SK-N-SH (cell line): ENCODE data around the gene BTK. TPM values are rescaled to one million over a fixed set of nuclear protein-coding genes. Genes with fewer than 3 reads are reported as not detected.

ENCODE experiments used
- CTCF ChIA-PET: fragments of 300-600, 350-600 bp; formaldehyde crosslinking; extraction: SDS; loops from one replicate; lab custom pipeline; 2021; lab: Yijun Ruan, JAX
- POLR2A ChIA-PET: fragments of 350-600 bp; sonication (Branson Sonifier 250); formaldehyde crosslinking; extraction: SDS; loops from one replicate; lab custom pipeline; 2020; ENCODE audit warnings: antibody characterized with exemption, inconsistent platforms; lab: Yijun Ruan, JAX
- DNase-seq: peaks from one replicate; pipeline ENCODE4 v3.0.0; 2012
- H2AFZ ChIP-seq: fragments of 200-600 bp; sonication (generic); 2 replicates; pipeline ENCODE4 v1.8.1; 2016; ENCODE audit warnings: antibody characterized with exemption, mild to moderate bottlenecking, low read depth
- H3F3A ChIP-seq: fragments of 200-600 bp; sonication (generic); replicated peaks from 2 replicates; pipeline ENCODE3; 2016; ENCODE audit warnings: antibody characterized with exemption, mild to moderate bottlenecking; ENCODE audit not compliant: insufficient read depth
- H3K27ac ChIP-seq, 2 experiments: fragments of 200-500 bp in 1 of 2; fragments of 200-600 bp in 1 of 2; sonication (Bioruptor generic) in 1 of 2; sonication (generic), shearing (Covaris generic) in 1 of 2; 2 replicates each; pipeline versions ENCODE4 v1.5.1 to v1.6.1; 2014 to 2016; ENCODE audit warnings: low read depth in 2 of 2, inconsistent platforms in 1 of 2, low read length in 1 of 2, mild to moderate bottlenecking in 1 of 2, mixed read lengths in 1 of 2
- H3K27me3 ChIP-seq: fragments of 200-600 bp; sonication (generic), shearing (Covaris generic); 2 replicates; pipeline ENCODE4 v1.6.1; 2016; ENCODE audit warnings: mixed run types; ENCODE audit not compliant: insufficient read depth
- H3K36me3 ChIP-seq, 2 experiments: fragments of 200-500 bp in 1 of 2; fragments of 200-600 bp in 1 of 2; sonication (Bioruptor generic) in 1 of 2; sonication (generic) in 1 of 2; replicated peaks in 1 of 2; 2 replicates each; pipeline versions ENCODE3 to v1.5.1; 2014 to 2016; ENCODE audit warnings: low read length in 1 of 2, mild to moderate bottlenecking in 1 of 2; ENCODE audit not compliant: insufficient read depth in 2 of 2, control insufficient read depth in 1 of 2
- H3K4me1 ChIP-seq, 2 experiments: fragments of 200-500 bp in 1 of 2; fragments of 200-600 bp in 1 of 2; sonication (Bioruptor generic) in 1 of 2; sonication (generic), shearing (Covaris generic) in 1 of 2; 2 replicates each; pipeline versions ENCODE4 v1.5.1 to v1.6.1; 2014 to 2016; ENCODE audit warnings: low read depth in 1 of 2, low read length in 1 of 2, mixed run types in 1 of 2; ENCODE audit not compliant: insufficient read depth in 2 of 2, control insufficient read depth in 1 of 2
- H3K4me2 ChIP-seq: fragments of 200-600 bp; sonication (generic), shearing (Covaris generic); 2 replicates; pipeline ENCODE4 v1.6.1; 2017; ENCODE audit warnings: mixed run types
- H3K4me3 ChIP-seq, 2 experiments: fragments of 200-500 bp in 1 of 2; fragments of 200-600 bp in 1 of 2; sonication (Bioruptor generic) in 1 of 2; sonication (generic), shearing (Covaris generic) in 1 of 2; 2 replicates each; pipeline versions ENCODE4 v1.5.1 to v1.8.1; 2014 to 2016; ENCODE audit warnings: low read depth in 2 of 2, inconsistent platforms in 1 of 2, low read length in 1 of 2, mild to moderate bottlenecking in 1 of 2, mixed read lengths in 1 of 2, moderate library complexity in 1 of 2
- H3K79me2 ChIP-seq: fragments of 200-600 bp; sonication (generic); 2 replicates; pipeline ENCODE4 v1.8.1; 2017; ENCODE audit warnings: mild to moderate bottlenecking; ENCODE audit not compliant: insufficient read depth
- H3K9ac ChIP-seq: fragments of 200-600 bp; sonication (generic); 2 replicates; pipeline ENCODE4 v1.6.1; 2017; ENCODE audit warnings: mixed run types
- H3K9me2 ChIP-seq: fragments of 200-600 bp; sonication (generic); 2 replicates; pipeline ENCODE4 v1.6.1; 2017; ENCODE audit warnings: mixed run types
- H3K9me3 ChIP-seq: fragments of 200-600 bp; sonication (generic); 2 replicates; pipeline ENCODE4 v1.6.1; 2017; ENCODE audit warnings: mixed run types, mild to moderate bottlenecking, moderate library complexity
- H4K20me1 ChIP-seq: fragments of 200-600 bp; sonication (generic); 2 replicates; pipeline ENCODE4 v1.6.1; 2017; ENCODE audit warnings: mild to moderate bottlenecking, mixed run types; ENCODE audit not compliant: insufficient read depth
- CHD2 ChIP-seq: fragments of 150-350 bp; IDR thresholded peaks from 2 replicates; pipeline ENCODE4 v1.6.1; 2018; ENCODE audit warnings: low read length; ENCODE audit not compliant: partially characterized antibody
- ELF1 ChIP-seq: IDR thresholded peaks from 2 replicates; pipeline ENCODE4 v1.4.0; 2012
- EP300 ChIP-seq, 2 experiments: IDR thresholded peaks; 2 replicates each; pipeline versions ENCODE4 v1.4.0 to v1.6.1; 2012; ENCODE audit warnings: borderline replicate concordance in 1 of 2, low read depth in 1 of 2, low read length in 1 of 2
- EZH2phosphoT487 ChIP-seq: fragments of 200-600 bp; sonication (generic); IDR thresholded peaks from 2 replicates; pipeline ENCODE4 v1.6.1; 2017; ENCODE audit warnings: low read depth, mixed run types, mild to moderate bottlenecking, antibody characterized with exemption, moderate library complexity, borderline replicate concordance
- FOSL2 ChIP-seq: IDR thresholded peaks from 2 replicates; pipeline ENCODE4 v1.4.0; 2012; ENCODE audit warnings: low read depth, mild to moderate bottlenecking, moderate library complexity, borderline replicate concordance
- FOXM1 ChIP-seq: IDR thresholded peaks from 2 replicates; pipeline ENCODE4 v1.4.0; 2012; ENCODE audit warnings: low read depth, mild to moderate bottlenecking
- GABPA ChIP-seq: IDR thresholded peaks from 2 replicates; pipeline ENCODE4 v1.4.0; 2012; ENCODE audit warnings: low read depth, mild to moderate bottlenecking
- MXI1 ChIP-seq: IDR thresholded peaks from 2 replicates; pipeline ENCODE4 v1.6.1; 2012; ENCODE audit warnings: mild to moderate bottlenecking, low read depth, low read length, improper control_type of control experiment
- NFIC ChIP-seq: IDR thresholded peaks from 2 replicates; pipeline ENCODE4 v1.4.0; 2012; ENCODE audit warnings: borderline replicate concordance
- NRF1 ChIP-seq: IDR thresholded peaks from 2 replicates; pipeline ENCODE4 v1.6.1; 2012; ENCODE audit warnings: low read depth, mild to moderate bottlenecking, low read length
- POLR2AphosphoS5 ChIP-seq: IDR thresholded peaks from 2 replicates; pipeline ENCODE4 v1.6.1; 2012; ENCODE audit warnings: low read depth, low read length
- RCOR1 ChIP-seq: fragments of 150-350 bp; IDR thresholded peaks from 2 replicates; pipeline ENCODE4 v1.6.1; 2017; ENCODE audit warnings: antibody characterized with exemption, low read length
- RXRA ChIP-seq: IDR thresholded peaks from 2 replicates; pipeline ENCODE4 v1.4.0; 2012; ENCODE audit warnings: low read depth, mild to moderate bottlenecking, borderline replicate concordance
- SIN3A ChIP-seq: IDR thresholded peaks from 2 replicates; pipeline ENCODE4 v1.6.1; 2012; ENCODE audit warnings: low read depth, mild to moderate bottlenecking, low read length, moderate library complexity, borderline replicate concordance
- TEAD4 ChIP-seq: IDR thresholded peaks from 2 replicates; pipeline ENCODE4 v1.4.0; 2012; ENCODE audit warnings: mild to moderate bottlenecking, borderline replicate concordance; ENCODE audit not compliant: insufficient read depth
- WGBS: methylation state at CpG from one replicate; pipeline ENCODE4 v1.1.6; 2017; ENCODE audit warnings: low lambda C conversion rate; 5-methylcytosine and 5-hydroxymethylcytosine counted together
- polyA plus RNA-seq, 3 experiments: library from polyadenylated mRNA; depleted of rRNA; stranded (reverse); fragments of >200 nt; gene quantifications; 2 replicates each; pipeline ENCODE4 v1.2.3, GENCODE V29; 2012
- TF ChIP-seq, protein P1 (sequence below): IDR thresholded peaks from 2 replicates; pipeline ENCODE4; 2012
- TF ChIP-seq, protein P2 (sequence below): fragments of 200-600 bp; sonication (generic); IDR thresholded peaks from 2 replicates; pipeline ENCODE4 v1.6.1; 2017; ENCODE audit warnings: antibody characterized with exemption, mild to moderate bottlenecking, moderate library complexity
- TF ChIP-seq, protein P3 (sequence below): IDR thresholded peaks from 2 replicates; pipeline ENCODE4 v1.6.1; 2012; ENCODE audit warnings: mild to moderate bottlenecking, low read depth, low read length, moderate library complexity

The BTK gene
- polyA plus RNA-seq, 1 of the 3 experiments (the other 2 are of a cell fraction) = not detected

DNA sequence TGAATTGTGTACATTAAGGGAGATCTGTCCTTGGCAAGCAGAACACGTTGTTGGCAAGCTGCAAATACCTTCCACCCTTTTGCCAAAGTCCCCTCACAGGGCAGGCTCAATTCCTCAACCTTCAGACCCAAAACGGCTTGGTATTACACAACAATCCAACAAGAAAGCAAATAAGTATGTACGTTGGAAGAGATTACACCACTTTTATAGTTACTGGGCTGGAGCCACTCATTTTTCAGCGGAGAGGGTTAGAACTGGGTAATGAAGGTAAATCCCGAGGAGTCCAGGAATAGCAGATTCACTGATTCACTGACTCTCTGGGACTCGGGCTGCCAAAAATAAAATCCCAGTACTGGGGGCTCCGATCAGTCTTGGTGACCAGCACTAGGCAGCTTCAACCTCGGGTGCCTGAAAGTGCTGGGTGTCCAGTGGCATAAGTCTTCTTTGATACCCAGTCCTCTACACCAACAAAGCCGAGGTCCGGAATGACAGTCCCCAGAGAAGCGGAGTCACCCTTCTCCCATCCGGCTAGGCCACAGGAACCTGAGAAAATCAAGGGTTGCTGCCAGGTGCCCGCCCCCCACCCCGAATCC lies 38.0 kb downstream of the BTK start:
- no peaks in the 10 kb centered on the region for H3K4me1 ChIP-seq
- H4K20me1 ChIP-seq = no peaks in the 10 kb centered on the region
- peaks cover 12% of the 10 kb centered on the region; the same call in 1 of the 2 replicates for H3K27me3 ChIP-seq
- WGBS = 5% methylated on average over 14 of the region's 14 CpGs
- no peaks in the 10 kb centered on the region for H3F3A ChIP-seq
- peak; percentile 46 for DNase-seq
- H2AFZ ChIP-seq = peak overlapping the region; percentile 80; the same call in 1 of the 2 replicates
- peak overlapping the region; percentile 80 for H3K4me2 ChIP-seq
- H3K9ac ChIP-seq = peak overlapping the region; percentile 85
- POLR2A ChIA-PET = interaction anchor here (2.1 kb wide), 1 partner anchor 43 kb away, joined by 15 read pairs; the partner anchor contains the start of gene RPL36A
- peak overlapping the region; percentile 71 to 81 for H3K27ac ChIP-seq
- H3K9me2 ChIP-seq = no peaks in the 10 kb centered on the region
- H3K79me2 ChIP-seq = peaks cover 38% of the 10 kb centered on the region
- no peaks in the 10 kb centered on the region for H3K9me3 ChIP-seq
- CTCF ChIA-PET = interaction anchor here (2.4 kb wide), 1 partner anchor 43 kb away, joined by 12 read pairs; the partner anchor contains the start of gene RPL36A
- peaks cover 5 to 7% of the 10 kb centered on the region in 2 experiments for H3K36me3 ChIP-seq
- no peak for TF ChIP-seq EZH2phosphoT487
- TF ChIP-seq, protein P1, sequence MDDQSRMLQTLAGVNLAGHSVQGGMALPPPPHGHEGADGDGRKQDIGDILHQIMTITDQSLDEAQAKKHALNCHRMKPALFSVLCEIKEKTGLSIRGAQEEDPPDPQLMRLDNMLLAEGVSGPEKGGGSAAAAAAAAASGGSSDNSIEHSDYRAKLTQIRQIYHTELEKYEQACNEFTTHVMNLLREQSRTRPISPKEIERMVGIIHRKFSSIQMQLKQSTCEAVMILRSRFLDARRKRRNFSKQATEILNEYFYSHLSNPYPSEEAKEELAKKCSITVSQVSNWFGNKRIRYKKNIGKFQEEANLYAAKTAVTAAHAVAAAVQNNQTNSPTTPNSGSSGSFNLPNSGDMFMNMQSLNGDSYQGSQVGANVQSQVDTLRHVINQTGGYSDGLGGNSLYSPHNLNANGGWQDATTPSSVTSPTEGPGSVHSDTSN = no peak
- TF ChIP-seq NRF1 = no peak
- TF ChIP-seq RXRA = no peak
- TF ChIP-seq RCOR1 = no peak
- TF ChIP-seq EP300 (IDR thresholded peaks at IDR 0.05; ENCODE audit: borderline replicate concordance in 1 of 2, low read depth in 1 of 2, low read length in 1 of 2) = no peak
- TF ChIP-seq SIN3A = no peak
- TF ChIP-seq, protein P2, sequence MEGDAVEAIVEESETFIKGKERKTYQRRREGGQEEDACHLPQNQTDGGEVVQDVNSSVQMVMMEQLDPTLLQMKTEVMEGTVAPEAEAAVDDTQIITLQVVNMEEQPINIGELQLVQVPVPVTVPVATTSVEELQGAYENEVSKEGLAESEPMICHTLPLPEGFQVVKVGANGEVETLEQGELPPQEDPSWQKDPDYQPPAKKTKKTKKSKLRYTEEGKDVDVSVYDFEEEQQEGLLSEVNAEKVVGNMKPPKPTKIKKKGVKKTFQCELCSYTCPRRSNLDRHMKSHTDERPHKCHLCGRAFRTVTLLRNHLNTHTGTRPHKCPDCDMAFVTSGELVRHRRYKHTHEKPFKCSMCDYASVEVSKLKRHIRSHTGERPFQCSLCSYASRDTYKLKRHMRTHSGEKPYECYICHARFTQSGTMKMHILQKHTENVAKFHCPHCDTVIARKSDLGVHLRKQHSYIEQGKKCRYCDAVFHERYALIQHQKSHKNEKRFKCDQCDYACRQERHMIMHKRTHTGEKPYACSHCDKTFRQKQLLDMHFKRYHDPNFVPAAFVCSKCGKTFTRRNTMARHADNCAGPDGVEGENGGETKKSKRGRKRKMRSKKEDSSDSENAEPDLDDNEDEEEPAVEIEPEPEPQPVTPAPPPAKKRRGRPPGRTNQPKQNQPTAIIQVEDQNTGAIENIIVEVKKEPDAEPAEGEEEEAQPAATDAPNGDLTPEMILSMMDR = no peak
- no peak for TF ChIP-seq TEAD4
- TF ChIP-seq FOSL2 = no peak
- no peak for TF ChIP-seq GABPA
- no peak for TF ChIP-seq MXI1
- no peak for TF ChIP-seq ELF1
- TF ChIP-seq NFIC = no peak
- no peak for TF ChIP-seq FOXM1
- no peak for TF ChIP-seq POLR2AphosphoS5
- no peak for TF ChIP-seq CHD2
- TF ChIP-seq, protein P3, sequence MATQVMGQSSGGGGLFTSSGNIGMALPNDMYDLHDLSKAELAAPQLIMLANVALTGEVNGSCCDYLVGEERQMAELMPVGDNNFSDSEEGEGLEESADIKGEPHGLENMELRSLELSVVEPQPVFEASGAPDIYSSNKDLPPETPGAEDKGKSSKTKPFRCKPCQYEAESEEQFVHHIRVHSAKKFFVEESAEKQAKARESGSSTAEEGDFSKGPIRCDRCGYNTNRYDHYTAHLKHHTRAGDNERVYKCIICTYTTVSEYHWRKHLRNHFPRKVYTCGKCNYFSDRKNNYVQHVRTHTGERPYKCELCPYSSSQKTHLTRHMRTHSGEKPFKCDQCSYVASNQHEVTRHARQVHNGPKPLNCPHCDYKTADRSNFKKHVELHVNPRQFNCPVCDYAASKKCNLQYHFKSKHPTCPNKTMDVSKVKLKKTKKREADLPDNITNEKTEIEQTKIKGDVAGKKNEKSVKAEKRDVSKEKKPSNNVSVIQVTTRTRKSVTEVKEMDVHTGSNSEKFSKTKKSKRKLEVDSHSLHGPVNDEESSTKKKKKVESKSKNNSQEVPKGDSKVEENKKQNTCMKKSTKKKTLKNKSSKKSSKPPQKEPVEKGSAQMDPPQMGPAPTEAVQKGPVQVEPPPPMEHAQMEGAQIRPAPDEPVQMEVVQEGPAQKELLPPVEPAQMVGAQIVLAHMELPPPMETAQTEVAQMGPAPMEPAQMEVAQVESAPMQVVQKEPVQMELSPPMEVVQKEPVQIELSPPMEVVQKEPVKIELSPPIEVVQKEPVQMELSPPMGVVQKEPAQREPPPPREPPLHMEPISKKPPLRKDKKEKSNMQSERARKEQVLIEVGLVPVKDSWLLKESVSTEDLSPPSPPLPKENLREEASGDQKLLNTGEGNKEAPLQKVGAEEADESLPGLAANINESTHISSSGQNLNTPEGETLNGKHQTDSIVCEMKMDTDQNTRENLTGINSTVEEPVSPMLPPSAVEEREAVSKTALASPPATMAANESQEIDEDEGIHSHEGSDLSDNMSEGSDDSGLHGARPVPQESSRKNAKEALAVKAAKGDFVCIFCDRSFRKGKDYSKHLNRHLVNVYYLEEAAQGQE = no peak
- peak overlapping the region; percentile 60 to 82 for H3K4me3 ChIP-seq
